Suppressor macrophage (primary cell): Measurements from ENCODE around the gene FAM131B.
A peak's percentile ranks its signal among the peaks of the same experiment; 100 is the strongest.
"Not testable (repeated sequence)": the region's sequence is repeated elsewhere in the genome, so short reads cannot be mapped to it uniquely, and the experiment has no call there.

Experiments
- DNase-seq, 4 experiments: peaks; one replicate each; pipeline ENCODE4 v3.0.0-alpha.2; 2020 to 2022

The FAM131B gene

DNA sequence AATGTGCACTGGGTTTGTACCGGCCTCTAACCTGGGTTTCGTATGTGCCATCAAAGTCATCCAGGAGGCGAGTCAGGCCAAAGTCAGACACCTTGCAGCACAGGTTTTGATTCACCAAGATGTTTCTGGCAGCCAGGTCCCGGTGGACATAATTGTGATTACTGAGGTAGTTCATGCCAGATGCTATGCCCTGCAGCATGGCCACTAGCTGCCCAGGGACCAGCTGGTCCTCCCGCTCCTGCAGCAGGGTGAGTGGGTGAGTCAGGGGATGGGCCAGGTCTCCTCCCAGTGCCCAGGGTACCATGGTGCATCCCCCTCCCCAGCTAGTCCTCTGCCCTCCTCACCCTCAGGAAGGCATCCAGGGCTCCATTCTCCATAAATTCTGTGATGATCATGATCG lies 32.3 kb upstream of the FAM131B start:
- no peak for DNase-seq

DNA sequence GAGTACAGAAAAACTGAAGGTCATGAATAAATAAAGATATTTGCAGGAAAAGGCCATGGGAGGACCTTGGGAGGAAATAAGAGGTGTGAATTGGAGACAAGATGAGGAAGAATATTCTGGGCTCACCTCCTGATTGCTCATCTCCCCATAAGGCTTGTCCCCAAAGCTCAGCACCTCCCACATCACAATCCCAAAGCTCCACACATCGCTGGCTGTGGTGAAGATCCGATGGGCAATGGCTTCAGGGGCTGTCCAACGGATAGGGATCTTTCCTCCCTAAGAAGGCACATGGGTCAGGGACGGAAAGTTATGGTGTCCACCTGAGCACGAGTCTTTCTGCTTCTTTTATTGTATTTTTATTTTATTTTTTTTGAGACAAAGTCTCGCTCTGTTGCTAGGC lies 31.6 kb upstream of the FAM131B start:
- DNase-seq: no peak

DNA sequence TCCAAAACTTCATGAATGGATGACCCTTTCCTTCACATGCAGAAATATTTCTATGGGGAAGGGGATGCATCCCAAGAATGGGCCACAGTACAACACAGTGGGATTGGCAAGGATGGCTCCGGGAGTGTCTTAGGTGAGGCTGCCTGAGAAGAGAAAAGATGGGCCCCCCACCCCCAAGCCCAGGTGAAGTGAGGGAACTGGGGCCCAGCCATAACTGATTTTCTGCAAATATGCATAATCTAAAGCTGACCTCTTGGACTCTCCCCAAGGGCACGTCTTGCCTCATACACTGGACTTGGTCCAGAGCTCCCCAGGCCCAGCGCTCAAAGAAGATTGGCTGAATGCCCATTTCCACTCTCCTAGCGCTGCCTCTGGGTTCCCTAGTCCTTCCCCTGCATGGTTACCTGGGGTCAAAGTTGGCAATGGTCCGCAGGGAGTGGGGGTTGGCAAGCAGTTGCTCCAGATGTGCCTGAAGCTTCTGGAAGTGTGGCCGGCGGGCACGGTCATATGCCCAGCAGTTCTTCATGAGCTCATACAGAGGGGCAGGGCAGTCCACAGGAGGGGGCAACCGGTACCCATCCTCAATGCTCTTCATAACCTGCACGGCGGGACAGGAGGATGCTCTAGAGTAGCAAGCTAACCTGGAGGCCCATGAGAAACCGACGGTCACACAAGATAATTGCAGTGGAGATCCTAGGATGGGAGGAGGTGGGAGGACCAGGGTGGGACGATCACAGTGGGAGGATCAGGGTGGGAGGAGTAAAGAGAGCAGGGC lies 30.9 kb upstream of the FAM131B start:
- peak; percentile 43 to 67 (median 56) for DNase-seq

DNA sequence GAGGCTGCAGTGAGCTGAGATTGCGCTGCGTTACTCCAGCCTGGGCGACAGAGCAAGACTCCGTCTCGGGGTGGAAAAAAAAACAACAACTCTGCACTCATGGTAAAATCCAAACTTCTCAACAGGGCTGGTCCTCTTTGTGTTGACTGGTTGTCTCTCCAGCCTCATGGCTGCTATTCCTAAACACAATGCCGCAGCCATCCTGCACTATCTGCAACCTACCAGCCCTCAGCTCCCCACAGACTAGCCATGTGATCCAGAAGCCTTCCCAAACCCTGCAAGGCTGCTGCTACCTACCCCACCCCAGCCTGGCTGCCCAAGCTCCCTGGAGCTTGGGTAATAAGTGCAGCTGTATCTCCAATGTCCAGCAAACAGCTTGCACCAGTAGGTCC lies 30.4 kb upstream of the FAM131B start:
- no peak for DNase-seq

DNA sequence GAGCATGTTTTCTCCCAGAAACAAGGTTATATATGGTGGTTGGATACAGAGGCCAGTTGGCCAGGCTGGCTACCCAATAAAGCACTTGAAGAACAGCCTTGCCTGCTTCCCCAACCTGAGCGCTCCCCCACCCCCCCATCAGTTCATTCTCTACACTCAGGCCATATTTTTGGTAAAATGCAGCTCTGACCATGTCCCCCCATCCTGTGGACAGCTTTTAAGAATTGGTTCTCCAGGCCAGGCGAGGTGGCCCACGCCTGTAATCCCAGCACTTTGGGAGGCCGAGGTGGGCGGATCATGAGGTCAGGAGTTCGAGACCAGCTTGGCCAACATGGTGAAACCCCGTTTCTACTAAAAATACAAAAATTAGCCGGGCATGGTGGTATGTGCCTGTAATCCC lies 29.9 kb upstream of the FAM131B start:
- not testable (repeated sequence) for DNase-seq

DNA sequence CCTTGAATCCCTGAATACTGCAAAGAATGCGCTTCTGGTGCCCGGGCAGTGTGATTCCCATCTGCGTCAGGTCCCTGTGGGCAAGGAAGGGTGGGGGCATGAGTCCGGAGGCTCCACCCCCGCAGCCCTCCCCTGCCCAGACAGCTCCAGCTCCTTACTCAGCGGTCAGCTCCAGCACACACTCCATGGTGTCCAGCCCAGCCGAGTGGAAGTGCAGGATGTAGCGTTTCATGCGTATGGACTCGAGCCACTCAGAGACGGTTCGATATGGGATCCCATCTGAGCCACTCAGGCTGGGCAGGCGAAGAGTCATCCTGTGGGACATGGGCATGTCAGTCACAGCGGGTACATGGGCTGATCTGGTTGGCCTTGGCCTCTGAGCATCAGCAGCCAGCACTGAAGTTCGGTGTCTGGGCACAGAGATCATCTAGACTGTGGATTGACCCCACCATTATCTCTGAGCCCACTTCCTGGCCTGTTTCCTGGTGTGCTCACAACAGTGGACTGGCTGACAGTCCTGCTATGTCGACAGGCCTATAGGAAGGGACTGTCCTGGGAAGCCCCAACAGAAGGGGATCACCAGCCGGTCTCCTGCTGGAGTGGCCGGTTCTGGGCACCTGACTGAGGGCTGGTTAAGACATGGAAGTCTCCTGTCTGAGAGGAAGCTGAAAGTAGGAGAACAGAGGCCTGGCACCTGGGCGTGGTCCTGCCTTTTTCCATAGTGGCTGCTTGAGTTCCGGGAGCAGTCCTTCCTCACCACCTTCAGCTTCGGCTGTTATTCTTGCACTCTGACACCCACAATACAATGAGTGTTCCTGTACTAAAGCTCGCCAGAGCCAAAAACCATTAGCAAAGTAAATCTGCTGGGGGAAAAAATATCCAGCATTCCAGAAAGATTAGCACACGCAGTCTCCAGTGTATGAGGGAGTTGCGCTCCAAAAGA lies 29.2 kb upstream of the FAM131B start:
- DNase-seq: no peak

DNA sequence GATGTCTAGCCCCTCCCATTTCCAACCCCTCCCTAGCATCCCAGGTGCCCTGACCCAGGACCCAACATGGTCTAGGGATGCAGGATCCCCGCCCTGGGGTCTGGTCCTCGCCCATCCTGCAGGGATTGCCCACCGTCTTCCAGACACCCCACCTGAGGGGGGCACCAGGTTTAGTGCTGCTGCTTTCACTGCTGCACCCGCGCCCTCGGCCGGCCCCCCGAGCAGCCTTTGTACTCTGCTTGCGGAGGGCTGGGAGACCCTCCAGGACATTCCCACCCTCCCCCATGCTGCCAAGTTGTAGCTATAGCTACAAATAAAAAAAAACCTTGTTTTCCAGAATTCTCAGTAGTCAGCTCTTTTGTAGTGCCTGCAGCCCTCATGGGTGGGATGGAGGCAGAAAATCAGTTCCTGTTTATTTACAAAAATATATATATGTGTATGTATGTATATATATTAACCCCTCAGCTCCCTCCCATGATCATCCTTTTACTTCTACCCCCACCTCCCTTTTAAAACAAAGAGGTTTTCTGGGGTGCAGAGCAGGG lies 28.3 kb upstream of the FAM131B start:
- DNase-seq: no peak

DNA sequence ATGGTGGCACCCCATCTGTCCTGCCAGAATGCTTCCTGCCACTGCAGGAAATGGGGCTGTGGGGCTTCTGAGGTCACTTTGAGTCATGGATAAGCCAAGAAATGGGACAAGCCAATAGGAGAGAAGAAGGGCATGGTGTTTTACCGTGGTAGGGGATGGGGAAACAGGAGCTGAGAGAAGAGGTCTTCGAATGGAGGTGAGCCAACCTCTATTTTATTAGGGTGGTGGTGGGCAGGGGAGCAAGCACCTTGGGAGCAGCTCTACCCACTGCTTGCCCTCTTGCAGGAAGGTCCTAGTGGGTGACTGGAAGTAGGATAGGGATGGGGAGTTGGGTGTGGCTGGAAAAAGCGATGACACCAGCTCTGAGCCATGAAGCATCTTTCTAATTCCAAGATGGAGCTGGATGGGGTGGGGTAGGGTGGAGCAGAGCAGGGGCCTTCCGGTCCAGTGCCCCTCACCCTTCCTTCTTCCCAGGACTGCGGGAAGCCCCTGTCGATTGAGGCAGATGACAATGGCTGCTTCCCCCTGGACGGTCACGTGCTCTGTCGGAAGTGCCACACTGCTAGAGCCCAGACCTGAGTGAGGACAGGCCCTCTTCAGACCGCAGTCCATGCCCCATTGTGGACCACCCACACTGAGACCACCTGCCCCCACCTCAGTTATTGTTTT lies 27.7 kb upstream of the FAM131B start:
- DNase-seq: no peak

DNA sequence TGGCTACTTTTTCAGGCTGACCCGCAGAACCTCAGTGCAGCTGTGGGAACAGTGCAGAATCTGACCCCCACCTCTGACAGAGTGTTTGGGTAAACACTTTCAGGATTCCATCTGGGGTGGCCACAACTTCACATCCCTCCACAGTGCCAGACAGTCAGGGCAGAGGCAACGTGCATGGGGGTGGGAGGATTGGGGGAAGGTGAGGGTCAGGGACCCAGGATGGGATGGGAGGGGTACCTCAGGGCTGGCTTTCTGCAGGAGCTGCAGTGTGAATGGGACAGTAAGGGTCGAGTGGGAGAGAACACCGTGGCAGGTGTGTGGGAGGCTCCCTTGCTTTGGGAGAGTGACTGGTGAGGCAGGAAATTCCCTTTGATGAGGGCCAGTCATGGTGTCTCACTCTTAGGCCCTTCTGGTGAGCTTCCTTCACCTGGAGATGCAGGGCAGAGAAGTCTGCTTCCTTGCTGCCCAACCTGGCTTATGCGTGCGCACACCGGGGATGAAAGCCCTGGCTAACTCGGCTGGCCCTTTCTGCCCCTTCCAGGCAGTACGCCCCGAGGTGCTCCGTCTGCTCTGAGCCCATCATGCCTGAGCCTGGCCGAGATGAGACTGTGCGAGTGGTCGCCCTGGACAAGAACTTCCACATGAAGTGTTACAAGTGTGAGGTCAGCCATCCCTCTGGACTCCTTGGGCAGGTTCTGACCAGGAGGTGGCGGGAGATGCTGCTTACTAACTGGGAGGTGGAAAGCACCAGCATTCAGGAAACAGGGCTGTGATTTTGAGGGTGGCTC lies 27.0 kb upstream of the FAM131B start:
- no peak for DNase-seq

DNA sequence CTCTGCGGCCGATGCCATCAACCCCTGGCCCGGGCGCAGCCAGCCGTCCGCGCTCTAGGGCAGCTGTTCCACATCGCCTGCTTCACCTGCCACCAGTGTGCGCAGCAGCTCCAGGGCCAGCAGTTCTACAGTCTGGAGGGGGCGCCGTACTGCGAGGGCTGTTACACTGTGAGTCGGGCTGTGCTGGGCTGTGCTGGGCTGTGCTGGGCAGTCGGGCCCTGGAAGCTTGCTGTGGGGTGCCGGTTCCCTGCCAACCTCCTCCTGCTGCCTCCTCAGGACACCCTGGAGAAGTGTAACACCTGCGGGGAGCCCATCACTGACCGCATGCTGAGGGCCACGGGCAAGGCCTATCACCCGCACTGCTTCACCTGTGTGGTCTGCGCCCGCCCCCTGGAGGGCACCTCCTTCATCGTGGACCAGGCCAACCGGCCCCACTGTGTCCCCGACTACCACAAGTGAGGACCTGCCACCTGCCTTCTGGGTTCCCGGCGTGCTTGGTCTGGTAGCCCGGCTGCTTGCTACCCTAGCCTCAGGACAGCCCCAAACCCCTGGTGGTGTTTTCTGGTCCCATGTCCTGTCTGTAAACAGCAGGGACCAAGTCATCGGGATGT lies 26.1 kb upstream of the FAM131B start:
- no peak for DNase-seq

DNA sequence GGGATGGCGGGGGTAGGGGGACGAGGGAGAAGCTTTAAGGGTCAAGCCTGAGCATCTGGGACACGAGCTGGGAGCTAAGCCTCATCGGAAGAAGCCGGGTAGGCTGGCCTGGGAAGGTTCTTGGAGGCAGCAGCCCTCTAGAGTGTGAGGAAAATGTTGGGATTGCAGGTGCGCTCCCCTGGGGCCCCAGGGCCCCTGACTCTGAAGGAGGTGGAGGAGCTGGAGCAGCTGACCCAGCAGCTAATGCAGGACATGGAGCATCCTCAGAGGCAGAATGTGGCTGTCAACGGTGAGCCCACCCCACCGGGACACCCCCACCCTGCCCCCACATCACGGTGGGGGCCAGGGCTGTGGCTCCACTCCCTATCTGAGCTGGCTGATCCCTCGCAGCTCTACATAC lies 25.5 kb upstream of the FAM131B start:
- DNase-seq: no peak

DNA sequence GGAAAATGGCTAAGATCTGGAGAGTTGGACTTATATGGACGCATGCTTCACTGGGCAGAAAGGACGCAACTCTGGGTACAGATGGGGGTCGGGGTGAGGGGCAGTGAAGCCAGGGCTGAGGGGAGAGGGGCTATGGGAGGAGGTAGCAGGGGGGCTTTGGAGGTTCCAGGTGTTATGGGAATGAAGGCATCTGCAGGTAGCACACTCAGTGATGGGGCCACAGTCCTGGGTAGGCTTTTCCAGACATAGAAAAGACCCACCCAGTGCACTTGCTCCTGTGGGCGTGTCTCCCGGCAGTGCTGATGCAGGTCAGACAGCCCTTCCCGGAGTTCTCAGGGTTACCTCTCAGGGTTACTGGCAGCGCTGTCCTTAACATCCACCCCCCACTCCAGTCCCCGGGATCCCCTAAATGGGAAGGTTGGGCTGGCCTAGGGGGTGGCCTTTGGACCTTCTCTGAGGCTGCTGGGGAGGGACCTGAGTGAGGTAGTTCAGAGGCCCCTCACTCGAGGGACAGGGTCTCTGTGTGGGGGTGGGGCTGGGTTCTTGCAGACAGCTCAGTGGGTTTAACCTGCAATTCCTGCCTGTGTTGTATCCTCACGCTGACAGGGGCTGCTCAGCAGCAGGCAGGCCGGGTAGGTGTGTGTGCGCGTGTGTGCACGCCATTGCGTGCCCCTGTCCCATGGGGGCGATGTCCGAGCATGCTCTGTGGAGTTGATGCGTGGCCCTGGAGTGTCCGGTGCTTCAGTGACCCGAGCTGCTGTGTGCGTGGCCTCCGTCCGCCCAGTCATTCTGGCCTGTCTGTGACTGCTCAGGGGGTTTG lies 24.9 kb upstream of the FAM131B start:
- DNase-seq: no peak

DNA sequence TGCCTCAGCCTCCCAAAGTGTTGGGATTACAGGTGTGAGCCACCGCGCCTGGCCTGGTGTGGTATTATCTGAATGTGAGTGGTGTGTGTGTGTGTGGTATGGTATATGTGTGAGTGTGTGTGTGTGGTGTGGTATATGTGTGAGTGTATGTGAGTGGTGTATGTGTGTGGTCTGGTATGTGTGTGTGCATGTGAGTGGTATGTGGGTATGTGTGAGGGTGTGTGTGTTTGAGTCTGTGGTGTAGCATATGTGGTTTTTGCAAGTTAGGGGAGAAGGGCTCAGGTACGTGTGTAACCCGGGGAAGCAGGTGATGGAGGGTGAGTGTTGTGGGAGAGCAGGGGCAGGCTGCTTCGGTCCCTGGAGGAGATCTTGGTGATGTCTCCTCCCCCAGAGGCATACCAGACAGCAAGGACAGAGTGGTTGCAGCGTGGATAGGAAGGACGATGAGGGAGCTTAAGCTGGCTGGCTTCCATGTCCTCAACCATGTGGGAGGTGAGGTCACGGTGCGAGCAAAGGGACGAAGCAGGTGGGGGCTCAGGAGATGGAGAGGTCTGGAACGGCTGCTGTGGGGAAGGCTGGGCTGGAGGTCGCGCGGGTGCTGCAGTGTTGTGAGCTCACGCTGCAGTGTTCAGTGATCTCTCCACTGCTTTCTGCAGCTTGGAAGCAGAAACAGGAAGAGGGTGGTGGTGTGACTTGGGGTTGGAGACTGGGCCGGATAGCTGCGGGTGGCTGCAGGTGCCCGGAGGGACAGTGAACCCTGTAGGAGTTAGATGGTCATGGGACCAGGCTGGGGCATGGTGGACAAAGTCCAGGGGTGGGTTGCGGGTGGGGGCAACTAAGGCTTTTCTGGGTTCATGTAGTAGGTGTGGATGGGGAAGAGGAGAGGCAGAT lies 23.6 kb upstream of the FAM131B start:
- DNase-seq: peak; percentile 75 to 83 (median 80)

DNA sequence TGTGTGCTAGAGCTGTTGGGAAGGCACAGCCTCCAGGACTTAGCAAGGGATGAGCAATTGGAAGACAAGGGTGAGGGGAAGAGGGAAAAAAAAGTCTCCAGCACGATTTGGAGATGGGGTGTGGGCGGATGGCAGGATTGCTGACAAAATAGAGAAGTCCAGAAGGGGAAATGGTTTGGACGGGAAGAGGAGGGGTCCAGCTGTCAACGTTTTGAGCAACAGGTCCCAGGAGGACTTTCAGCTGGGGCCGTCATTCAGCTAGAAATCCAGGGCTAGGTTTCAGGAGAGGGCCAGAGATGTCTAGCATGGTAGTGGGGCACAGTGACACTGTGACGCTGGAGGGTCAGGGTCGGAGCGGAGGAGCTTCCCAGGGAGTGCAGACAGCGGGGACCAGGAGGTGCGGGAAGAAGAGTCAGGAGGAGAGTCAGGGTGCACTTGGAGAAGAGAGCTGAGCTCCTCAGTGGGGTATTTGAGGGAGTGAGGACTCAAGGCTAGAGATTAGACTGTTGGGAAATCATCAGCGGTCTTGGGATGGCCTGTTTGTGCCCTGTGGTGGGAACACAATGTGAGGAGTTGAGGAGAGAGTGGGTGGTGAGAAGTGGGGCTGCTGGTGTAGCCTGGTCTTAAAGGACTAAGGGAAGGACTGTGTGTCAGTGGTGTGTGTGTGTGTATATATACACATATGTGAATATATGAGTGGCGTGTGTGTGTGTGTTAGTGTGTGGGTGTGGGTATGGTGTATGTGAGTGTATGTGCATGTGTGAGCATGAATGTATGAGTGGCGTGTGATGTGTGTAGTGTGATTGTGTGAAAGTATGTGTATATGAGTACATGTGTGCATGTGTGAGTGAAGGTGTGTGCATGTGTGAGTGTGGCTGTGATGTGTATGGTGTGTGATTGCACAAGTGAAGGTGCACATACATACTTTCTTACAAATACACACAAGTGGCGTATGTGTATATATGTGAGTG lies 22.4 kb upstream of the FAM131B start:
- DNase-seq: peak; percentile 78 to 93 (median 90)

DNA sequence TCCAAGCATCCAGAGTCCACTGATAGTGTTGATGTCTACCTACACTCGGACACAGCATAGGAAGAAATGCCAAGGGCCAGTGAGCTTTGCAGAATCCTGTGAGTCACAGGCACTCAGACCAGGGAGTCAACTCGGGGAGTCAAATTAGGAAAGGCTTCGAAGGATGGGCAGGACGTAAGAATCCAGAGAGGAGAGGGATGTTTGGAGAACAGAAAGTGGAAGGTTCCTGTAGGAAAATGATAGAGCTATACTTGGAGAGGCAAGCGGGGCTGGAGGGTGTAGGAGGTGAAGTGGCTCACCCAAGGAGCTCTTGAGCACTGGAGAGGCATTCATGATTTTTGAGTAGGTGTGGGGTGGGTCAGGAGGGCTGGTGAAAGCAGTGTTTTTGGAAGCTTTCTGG lies 21.6 kb upstream of the FAM131B start:
- peak in 1 of 4 experiments; percentile 58 for DNase-seq

DNA sequence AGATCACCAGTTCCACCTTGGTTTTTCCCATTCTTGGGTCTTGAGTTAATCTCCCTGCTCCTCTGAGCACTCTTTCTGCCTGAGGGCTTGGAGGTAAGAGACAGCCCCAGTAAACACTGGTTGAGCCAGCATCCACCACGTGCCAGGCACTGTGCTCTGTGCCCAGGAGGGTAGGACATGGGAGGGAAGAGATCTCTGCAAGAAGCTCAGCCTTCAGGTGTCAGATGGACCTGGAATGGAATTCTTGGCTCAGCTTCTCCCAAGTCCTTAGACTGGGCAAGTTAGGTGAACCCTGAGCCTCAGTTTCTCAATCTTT lies 21.1 kb upstream of the FAM131B start:
- DNase-seq: no peak

DNA sequence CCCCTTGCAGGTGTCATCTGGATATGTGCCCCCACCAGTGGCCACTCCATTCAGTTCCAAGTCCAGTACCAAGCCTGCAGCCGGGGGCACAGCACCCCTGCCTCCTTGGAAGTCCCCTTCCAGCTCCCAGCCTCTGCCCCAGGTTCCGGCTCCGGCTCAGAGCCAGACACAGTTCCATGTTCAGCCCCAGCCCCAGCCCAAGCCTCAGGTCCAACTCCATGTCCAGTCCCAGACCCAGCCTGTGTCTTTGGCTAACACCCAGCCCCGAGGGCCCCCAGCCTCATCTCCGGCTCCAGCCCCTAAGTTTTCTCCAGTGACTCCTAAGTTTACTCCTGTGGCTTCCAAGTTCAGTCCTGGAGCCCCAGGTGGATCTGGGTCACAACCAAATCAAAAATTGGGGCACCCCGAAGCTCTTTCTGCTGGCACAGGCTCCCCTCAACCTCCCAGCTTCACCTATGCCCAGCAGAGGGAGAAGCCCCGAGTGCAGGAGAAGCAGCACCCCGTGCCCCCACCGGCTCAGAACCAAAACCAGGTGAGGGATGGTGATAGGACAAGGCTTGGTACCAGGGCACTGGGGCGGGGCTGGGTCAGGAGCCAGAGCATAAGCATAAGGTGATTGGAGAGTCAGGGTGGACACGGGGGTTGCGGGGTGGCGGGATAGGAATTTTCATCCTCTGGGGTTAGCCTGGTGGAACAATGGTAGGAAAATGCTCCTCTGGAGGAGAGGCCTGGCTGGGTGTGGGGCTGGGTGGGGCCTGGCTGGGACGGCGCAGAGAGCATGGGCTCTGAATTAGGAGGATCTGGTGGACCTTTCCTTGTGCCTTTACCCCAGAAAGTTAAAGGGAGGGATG lies 20.5 kb upstream of the FAM131B start:
- DNase-seq: peak in 1 of 4 experiments; percentile 32
